Measurements from ENCODE around the gene TBCE. TPM values are rescaled to one million over a fixed set of nuclear protein-coding genes. Genes with fewer than 3 reads are reported as not detected.

The TBCE gene
- polyA plus RNA-seq, 3 donors, result 15.4 to 19.4 (median 17.6) TPM

- H2AFZ ChIP-seq (ENCODE audit: insufficient read depth, low read depth, low read length, poor library complexity, severe bottlenecking), result no peak overlapping the region
- TF ChIP-seq CTCF (IDR thresholded peaks at IDR 0.05), result no peak
Measured at GRCh38 chr1:235416662-235417049, 49.4 kb downstream of the TBCE start.

GRCh38 chr1:235417086-235417697 is 50.0 kb downstream of the TBCE start:
- H3K27me3 Mint-ChIP-seq (ENCODE audit: low read depth in 3 of 3), result no peaks in the 10 kb centered on the region
- WGBS (ENCODE audit: insufficient coverage), result 50% methylated on average over 4 of the region's 8 CpGs

More at GRCh38 chr1:235416662-235417049, 49.4 kb downstream of the TBCE start:
- Mint-ChIP-seq H3K4me3 (no peak overlapping the region), H3K27me3 (ENCODE audit: low read depth in 3 of 3) (no peaks in the 10 kb centered on the region), H3K36me3 (peaks cover 11 to 45% of the 10 kb centered on the region in 2 donors), H3K9me3 (peaks cover 0 to 3% (median 0%) of the 10 kb centered on the region in 7 donors), H3K27ac (no peak overlapping the region), H3K4me1 (peaks cover 3% of the 10 kb centered on the region)
- WGBS (ENCODE audit: insufficient coverage), result no CpG with 5 or more reads among the region's 1 CpG
- DNase-seq, result no peak
- Histone ChIP-seq H3K4me2 (replicated peaks; ENCODE audit: extremely low read depth, low read length, poor library complexity, severe bottlenecking) (no peak overlapping the region), H3K27ac (ENCODE audit: low read depth in 1 of 2, low read length in 2 of 2) (no peak overlapping the region), H3K27me3 (ENCODE audit: control insufficient read depth in 2 of 2, insufficient read depth in 2 of 2, low read length in 2 of 2) (no peaks in the 10 kb centered on the region), H3K36me3 (replicated peaks in 1 of 2; ENCODE audit: control insufficient read depth in 1 of 2, insufficient read depth in 2 of 2, low read length in 2 of 2) (peaks cover 11 to 25% of the 10 kb centered on the region in 2 donors), H4K20me1 (ENCODE audit: insufficient read depth, low read length) (peaks cover 5% of the 10 kb centered on the region), H3K79me2 (ENCODE audit: insufficient read depth, low read length) (no peaks in the 10 kb centered on the region), H3K9ac (ENCODE audit: insufficient read depth, low read length, poor library complexity, severe bottlenecking) (no peak overlapping the region), H3K4me3 (replicated peaks in 1 of 3; ENCODE audit: low read depth in 2 of 3, low read length in 3 of 3) (no peak overlapping the region), H3K9me3 (replicated peaks in 1 of 2; ENCODE audit: control insufficient read depth in 1 of 2, insufficient read depth in 1 of 2, low read length in 2 of 2) (no peaks in the 10 kb centered on the region), H3K4me1 (ENCODE audit: control insufficient read depth in 1 of 2, insufficient read depth in 2 of 2, low read length in 2 of 2) (no peaks in the 10 kb centered on the region)
- intact Hi-C loops (cut with micrococcal nuclease), result loop anchor here (5.0 to 10.0 kb wide), 3 partner anchors 164 to 932 kb away; no protein-coding TSS in a partner anchor

More at GRCh38 chr1:235417086-235417697, 50.0 kb downstream of the TBCE start:
- H4K20me1 ChIP-seq (ENCODE audit: insufficient read depth, low read length), result peaks cover 5% of the 10 kb centered on the region
- H3K9ac ChIP-seq (ENCODE audit: insufficient read depth, low read length, poor library complexity, severe bottlenecking), result no peak overlapping the region
- H3K9me3 ChIP-seq (replicated peaks in 1 of 2; ENCODE audit: control insufficient read depth in 1 of 2, insufficient read depth in 1 of 2, low read length in 2 of 2), result no peaks in the 10 kb centered on the region
- no peaks in the 10 kb centered on the region for H3K4me1 ChIP-seq (ENCODE audit: control insufficient read depth in 1 of 2, insufficient read depth in 2 of 2, low read length in 2 of 2)
- Mint-ChIP-seq H3K36me3 (peaks cover 11 to 49% of the 10 kb centered on the region in 2 donors), H3K4me1 (peaks cover 1% of the 10 kb centered on the region), H3K27ac (no peak overlapping the region), H3K4me3 (no peak overlapping the region), H3K9me3 (peaks cover 0 to 3% (median 0%) of the 10 kb centered on the region in 7 donors)
- intact Hi-C loops (cut with micrococcal nuclease), result loop anchor here (5.0 to 10.0 kb wide), 3 partner anchors 165 to 932 kb away; no protein-coding TSS in a partner anchor
- no peak overlapping the region for H3K27ac ChIP-seq (ENCODE audit: low read depth in 1 of 2, low read length in 2 of 2)
- DNase-seq, result peak; percentile 37 to 50 (median 46)
- H2AFZ ChIP-seq (ENCODE audit: insufficient read depth, low read depth, low read length, poor library complexity, severe bottlenecking), result no peak overlapping the region
- TF ChIP-seq CTCF (IDR thresholded peaks at IDR 0.05), result peak; percentile 86
- H3K4me3 ChIP-seq (replicated peaks in 1 of 3; ENCODE audit: low read depth in 2 of 3, low read length in 3 of 3), result no peak overlapping the region
- H3K27me3 ChIP-seq (ENCODE audit: control insufficient read depth in 2 of 2, insufficient read depth in 2 of 2, low read length in 2 of 2), result no peaks in the 10 kb centered on the region
- peaks cover 11 to 25% of the 10 kb centered on the region in 2 donors for H3K36me3 ChIP-seq (replicated peaks in 1 of 2; ENCODE audit: control insufficient read depth in 1 of 2, insufficient read depth in 2 of 2, low read length in 2 of 2)
- no peak overlapping the region for H3K4me2 ChIP-seq (replicated peaks; ENCODE audit: extremely low read depth, low read length, poor library complexity, severe bottlenecking)
- no peaks in the 10 kb centered on the region for H3K79me2 ChIP-seq (ENCODE audit: insufficient read depth, low read length)

All from CD14-positive monocyte (primary cell).